OCI-LY3 (cell line): Measurements from ENCODE around the gene TMEM187.

Experiments used
- EZH2phosphoT487 ChIP-seq: fragments of 200-600 bp; shearing (Covaris generic); IDR thresholded peaks from 2 replicates; pipeline ENCODE4 v1.6.1; 2018; ENCODE audit warnings: antibody characterized with exemption, mixed run types, low read depth
- TF ChIP-seq, protein P1 (sequence below): fragments of 200-600, 300-600 bp; sonication (generic); IDR thresholded peaks from 2 replicates; pipeline ENCODE4 v1.5.1; 2014; ENCODE audit warnings: antibody characterized with exemption, low read length, low read depth

DNA sequence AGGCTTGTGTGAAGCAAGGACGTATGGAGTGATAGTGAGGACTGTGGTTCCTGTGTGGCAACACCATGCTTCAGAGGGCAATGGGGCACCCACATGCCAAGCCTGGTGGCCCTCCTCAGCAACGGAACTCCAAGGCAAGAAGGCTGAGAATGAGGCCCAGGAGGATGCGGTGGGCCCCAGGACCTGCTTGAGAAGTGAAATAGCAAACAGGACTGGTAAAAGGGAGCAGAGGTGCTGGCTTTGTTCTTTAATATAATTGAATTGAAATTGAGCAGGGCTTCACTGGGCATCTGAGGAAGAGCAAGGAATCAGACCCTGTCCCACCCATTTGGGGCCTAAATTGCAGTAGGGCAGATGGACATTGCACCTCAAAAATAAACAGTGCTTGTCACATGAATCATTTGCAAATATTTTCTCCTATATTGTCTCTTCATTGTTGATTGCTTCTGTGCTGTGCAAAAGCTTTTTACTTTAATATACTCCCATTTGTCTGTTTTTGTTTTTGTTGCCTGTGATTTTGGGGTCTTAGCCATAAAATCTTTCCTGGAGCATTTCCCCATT, 2.3 kb downstream of the TMEM187 start:
- TF ChIP-seq, protein P1, sequence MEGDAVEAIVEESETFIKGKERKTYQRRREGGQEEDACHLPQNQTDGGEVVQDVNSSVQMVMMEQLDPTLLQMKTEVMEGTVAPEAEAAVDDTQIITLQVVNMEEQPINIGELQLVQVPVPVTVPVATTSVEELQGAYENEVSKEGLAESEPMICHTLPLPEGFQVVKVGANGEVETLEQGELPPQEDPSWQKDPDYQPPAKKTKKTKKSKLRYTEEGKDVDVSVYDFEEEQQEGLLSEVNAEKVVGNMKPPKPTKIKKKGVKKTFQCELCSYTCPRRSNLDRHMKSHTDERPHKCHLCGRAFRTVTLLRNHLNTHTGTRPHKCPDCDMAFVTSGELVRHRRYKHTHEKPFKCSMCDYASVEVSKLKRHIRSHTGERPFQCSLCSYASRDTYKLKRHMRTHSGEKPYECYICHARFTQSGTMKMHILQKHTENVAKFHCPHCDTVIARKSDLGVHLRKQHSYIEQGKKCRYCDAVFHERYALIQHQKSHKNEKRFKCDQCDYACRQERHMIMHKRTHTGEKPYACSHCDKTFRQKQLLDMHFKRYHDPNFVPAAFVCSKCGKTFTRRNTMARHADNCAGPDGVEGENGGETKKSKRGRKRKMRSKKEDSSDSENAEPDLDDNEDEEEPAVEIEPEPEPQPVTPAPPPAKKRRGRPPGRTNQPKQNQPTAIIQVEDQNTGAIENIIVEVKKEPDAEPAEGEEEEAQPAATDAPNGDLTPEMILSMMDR, result no peak
- no peak for TF ChIP-seq EZH2phosphoT487
